NCI-H748 treated with DMSO at 0.1 percent for 48 hours (cell line): ENCODE data around the gene PRSS53.

Experiments used
- DNase-seq: peaks from one replicate; lab custom pipeline; 2025; lab: John Stamatoyannopoulos, UW

Gene PRSS53

GRCh38 chr16:31043352-31043751 is 45.4 kb downstream of the PRSS53 start:
- no peak for DNase-seq

GRCh38 chr16:31042866-31043265 is 45.9 kb downstream of the PRSS53 start:
- DNase-seq: no peak

- no peak for DNase-seq
Observed at GRCh38 chr16:31038993-31039392, 49.8 kb downstream of the PRSS53 start.

- no peak for DNase-seq
Observed at GRCh38 chr16:31036691-31037090, 52.1 kb downstream of the PRSS53 start.

- peak; percentile 35 for DNase-seq
Observed at GRCh38 chr16:31033709-31034492, 54.8 kb downstream of the PRSS53 start.
